SK-N-SH treated with all-trans-retinoic acid at 6 μM for 48 hours (cell line): ENCODE results near the gene RALGAPB.

ENCODE experiments used
- ATAC-seq: fragments of 200-7000 bp; cut with Tn5 transposase; 3 replicates; pipeline ENCODE4 v1.9.1; 2020; ENCODE audit warnings: mild to moderate bottlenecking, moderate library complexity
- ARNTL ChIP-seq: fragments of 450-650 bp; formaldehyde crosslinking; IDR thresholded peaks from 2 replicates; pipeline ENCODE4 v1.5.0; 2020; ENCODE audit warnings: low read depth, mild to moderate bottlenecking, moderate library complexity, borderline replicate concordance
- BACH2 ChIP-seq: fragments of 250-450 bp; sonication (Bioruptor Pico); IDR thresholded peaks from 2 replicates; pipeline ENCODE4 v1.9.0; 2021; ENCODE audit warnings: mild to moderate bottlenecking, borderline replicate concordance
- CSDC2 ChIP-seq: fragments of 250-450 bp; sonication (Bioruptor Pico); IDR thresholded peaks from 2 replicates; pipeline ENCODE4 v1.5.0; 2020; ENCODE audit warnings: mild to moderate bottlenecking, moderate library complexity
- GLIS3 ChIP-seq: fragments of 250-450 bp; sonication (Bioruptor Pico); IDR thresholded peaks from 2 replicates; pipeline ENCODE4 v1.5.0; 2020; ENCODE audit warnings: mild to moderate bottlenecking, moderate library complexity
- ISL1 ChIP-seq: fragments of 250-450 bp; sonication (Bioruptor Pico); IDR thresholded peaks from 2 replicates; pipeline ENCODE4 v2.1.2; 2022; ENCODE audit warnings: mild to moderate bottlenecking, moderate library complexity
- OSR1 ChIP-seq: fragments of 250-450 bp; sonication (Bioruptor Pico); IDR thresholded peaks from 2 replicates; pipeline ENCODE4 v1.8.0; 2022; ENCODE audit warnings: moderate library complexity, mild to moderate bottlenecking, inconsistent platforms
- PPARA ChIP-seq: fragments of 250-450 bp; sonication (Bioruptor Pico); IDR thresholded peaks from 2 replicates; pipeline ENCODE4 v1.5.0; 2020; ENCODE audit warnings: mild to moderate bottlenecking, borderline replicate concordance
- SNAI2 ChIP-seq: fragments of 250-450 bp; sonication (Bioruptor Pico); IDR thresholded peaks from 2 replicates; pipeline ENCODE4 v1.5.0; 2020; ENCODE audit warnings: mild to moderate bottlenecking, moderate library complexity
- TCF4 ChIP-seq: fragments of 250-450 bp; sonication (Bioruptor Pico); IDR thresholded peaks from 2 replicates; pipeline ENCODE4 v1.8.0; 2021; ENCODE audit warnings: mild to moderate bottlenecking, moderate library complexity, borderline replicate concordance
- TOX ChIP-seq: fragments of 250-450 bp; sonication (Bioruptor Pico); IDR thresholded peaks from 2 replicates; pipeline ENCODE4 v1.8.0; 2021; ENCODE audit warnings: mild to moderate bottlenecking, moderate library complexity, borderline replicate concordance
- ZC3H10 ChIP-seq: fragments of 250-450 bp; sonication (Bioruptor Pico); IDR thresholded peaks from 2 replicates; pipeline ENCODE4 v1.5.1; 2021; ENCODE audit warnings: mild to moderate bottlenecking, moderate library complexity
- ZFP3 ChIP-seq: fragments of 250-450 bp; sonication (Bioruptor Pico); IDR thresholded peaks from 2 replicates; pipeline ENCODE4 v1.5.0; 2020; ENCODE audit warnings: mild to moderate bottlenecking, moderate library complexity
- ZNF565 ChIP-seq: fragments of 450-650 bp; formaldehyde crosslinking; conservative IDR thresholded peaks from 2 replicates; pipeline ENCODE4 v1.5.0; 2020; ENCODE audit warnings: low read depth, mild to moderate bottlenecking, moderate library complexity
- TF ChIP-seq, protein P1 (sequence below): fragments of 250-450 bp; sonication (Bioruptor Pico); IDR thresholded peaks from 2 replicates; pipeline ENCODE4 v1.5.1; 2021; ENCODE audit warnings: mild to moderate bottlenecking, moderate library complexity
- TF ChIP-seq, protein P2 (sequence below): fragments of 250-450 bp; sonication (Bioruptor Pico); IDR thresholded peaks from 2 replicates; pipeline ENCODE4 v1.8.0; 2020; ENCODE audit warnings: mild to moderate bottlenecking, moderate library complexity, borderline replicate concordance
- TF ChIP-seq, protein P3 (sequence below): fragments of 250-450 bp; sonication (Bioruptor Pico); IDR thresholded peaks from 2 replicates; pipeline ENCODE4 v1.5.1; 2020; ENCODE audit warnings: low read depth, mild to moderate bottlenecking, moderate library complexity
- TF ChIP-seq, protein P4 (sequence below): fragments of 250-450 bp; sonication (Bioruptor Pico); IDR thresholded peaks from 2 replicates; pipeline ENCODE4 v1.8.0; 2021; ENCODE audit warnings: low read depth, mild to moderate bottlenecking, moderate library complexity, borderline replicate concordance
- TF ChIP-seq, protein P5 (sequence below): fragments of 250-450 bp; sonication (Bioruptor Pico); IDR thresholded peaks from 2 replicates; pipeline ENCODE4 v1.5.0; 2020; ENCODE audit warnings: mild to moderate bottlenecking, moderate library complexity

The RALGAPB gene

DNA sequence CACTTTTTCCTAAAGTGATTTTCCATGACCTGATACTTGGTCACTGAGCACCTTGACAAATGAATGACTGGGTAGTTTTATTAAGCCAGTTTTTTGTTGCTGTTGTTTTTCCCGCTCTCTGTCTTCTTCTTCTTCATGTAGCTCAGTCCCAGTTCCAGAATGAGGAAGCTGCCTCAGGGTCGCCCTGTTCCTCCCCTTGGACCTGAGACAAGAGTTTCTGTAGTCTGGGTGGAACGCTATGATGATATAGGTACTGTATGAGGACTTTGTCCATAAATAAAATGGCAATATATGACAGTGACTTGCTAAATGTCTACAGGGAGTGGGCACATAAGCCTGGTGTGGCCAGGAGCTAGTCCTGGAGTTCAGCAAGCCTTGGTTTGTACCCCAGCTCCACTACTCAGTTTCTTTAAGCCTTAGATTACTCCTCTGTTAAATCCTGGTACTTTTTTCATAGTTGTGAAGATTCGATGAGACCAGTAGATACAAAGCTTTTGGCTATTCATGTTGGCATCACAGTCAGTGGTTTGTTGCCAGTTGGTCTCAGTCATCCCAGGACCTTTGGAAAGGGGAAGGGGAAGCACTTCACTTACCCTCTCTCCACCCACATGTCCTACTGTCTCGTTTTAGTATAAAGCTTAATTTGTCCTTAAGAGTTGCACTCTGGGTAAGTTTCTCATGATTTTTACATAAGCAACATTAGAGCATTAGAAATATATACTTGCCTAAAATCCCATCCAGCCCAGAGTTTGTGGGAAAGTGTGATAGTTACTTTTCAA lies 97.3 kb downstream of the RALGAPB start:
- no peak for ATAC-seq
- TF ChIP-seq ARNTL (CRISPR knock-in tag) (no peak), SNAI2 (no peak), ISL1 (CRISPR knock-in tag) (no peak), TOX (CRISPR knock-in tag) (no peak), ZC3H10 (no peak), CSDC2 (no peak), ZFP3 (no peak), OSR1 (no peak), ZNF565 (CRISPR knock-in tag) (no peak), PPARA (no peak), BACH2 (CRISPR knock-in tag) (no peak), GLIS3 (CRISPR knock-in tag) (no peak)
- TF ChIP-seq, protein P1, sequence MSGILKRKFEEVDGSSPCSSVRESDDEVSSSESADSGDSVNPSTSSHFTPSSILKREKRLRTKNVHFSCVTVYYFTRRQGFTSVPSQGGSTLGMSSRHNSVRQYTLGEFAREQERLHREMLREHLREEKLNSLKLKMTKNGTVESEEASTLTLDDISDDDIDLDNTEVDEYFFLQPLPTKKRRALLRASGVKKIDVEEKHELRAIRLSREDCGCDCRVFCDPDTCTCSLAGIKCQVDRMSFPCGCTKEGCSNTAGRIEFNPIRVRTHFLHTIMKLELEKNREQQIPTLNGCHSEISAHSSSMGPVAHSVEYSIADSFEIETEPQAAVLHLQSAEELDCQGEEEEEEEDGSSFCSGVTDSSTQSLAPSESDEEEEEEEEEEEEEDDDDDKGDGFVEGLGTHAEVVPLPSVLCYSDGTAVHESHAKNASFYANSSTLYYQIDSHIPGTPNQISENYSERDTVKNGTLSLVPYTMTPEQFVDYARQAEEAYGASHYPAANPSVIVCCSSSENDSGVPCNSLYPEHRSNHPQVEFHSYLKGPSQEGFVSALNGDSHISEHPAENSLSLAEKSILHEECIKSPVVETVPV (CRISPR knock-in tag): no peak
- TF ChIP-seq, protein P2, sequence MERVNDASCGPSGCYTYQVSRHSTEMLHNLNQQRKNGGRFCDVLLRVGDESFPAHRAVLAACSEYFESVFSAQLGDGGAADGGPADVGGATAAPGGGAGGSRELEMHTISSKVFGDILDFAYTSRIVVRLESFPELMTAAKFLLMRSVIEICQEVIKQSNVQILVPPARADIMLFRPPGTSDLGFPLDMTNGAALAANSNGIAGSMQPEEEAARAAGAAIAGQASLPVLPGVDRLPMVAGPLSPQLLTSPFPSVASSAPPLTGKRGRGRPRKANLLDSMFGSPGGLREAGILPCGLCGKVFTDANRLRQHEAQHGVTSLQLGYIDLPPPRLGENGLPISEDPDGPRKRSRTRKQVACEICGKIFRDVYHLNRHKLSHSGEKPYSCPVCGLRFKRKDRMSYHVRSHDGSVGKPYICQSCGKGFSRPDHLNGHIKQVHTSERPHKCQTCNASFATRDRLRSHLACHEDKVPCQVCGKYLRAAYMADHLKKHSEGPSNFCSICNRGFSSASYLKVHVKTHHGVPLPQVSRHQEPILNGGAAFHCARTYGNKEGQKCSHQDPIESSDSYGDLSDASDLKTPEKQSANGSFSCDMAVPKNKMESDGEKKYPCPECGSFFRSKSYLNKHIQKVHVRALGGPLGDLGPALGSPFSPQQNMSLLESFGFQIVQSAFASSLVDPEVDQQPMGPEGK (CRISPR knock-in tag): no peak
- TF ChIP-seq, protein P3, sequence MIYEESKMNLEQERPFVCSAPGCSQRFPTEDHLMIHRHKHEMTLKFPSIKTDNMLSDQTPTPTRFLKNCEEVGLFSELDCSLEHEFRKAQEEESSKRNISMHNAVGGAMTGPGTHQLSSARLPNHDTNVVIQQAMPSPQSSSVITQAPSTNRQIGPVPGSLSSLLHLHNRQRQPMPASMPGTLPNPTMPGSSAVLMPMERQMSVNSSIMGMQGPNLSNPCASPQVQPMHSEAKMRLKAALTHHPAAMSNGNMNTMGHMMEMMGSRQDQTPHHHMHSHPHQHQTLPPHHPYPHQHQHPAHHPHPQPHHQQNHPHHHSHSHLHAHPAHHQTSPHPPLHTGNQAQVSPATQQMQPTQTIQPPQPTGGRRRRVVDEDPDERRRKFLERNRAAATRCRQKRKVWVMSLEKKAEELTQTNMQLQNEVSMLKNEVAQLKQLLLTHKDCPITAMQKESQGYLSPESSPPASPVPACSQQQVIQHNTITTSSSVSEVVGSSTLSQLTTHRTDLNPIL (CRISPR knock-in tag): no peak
- TF ChIP-seq, protein P4, sequence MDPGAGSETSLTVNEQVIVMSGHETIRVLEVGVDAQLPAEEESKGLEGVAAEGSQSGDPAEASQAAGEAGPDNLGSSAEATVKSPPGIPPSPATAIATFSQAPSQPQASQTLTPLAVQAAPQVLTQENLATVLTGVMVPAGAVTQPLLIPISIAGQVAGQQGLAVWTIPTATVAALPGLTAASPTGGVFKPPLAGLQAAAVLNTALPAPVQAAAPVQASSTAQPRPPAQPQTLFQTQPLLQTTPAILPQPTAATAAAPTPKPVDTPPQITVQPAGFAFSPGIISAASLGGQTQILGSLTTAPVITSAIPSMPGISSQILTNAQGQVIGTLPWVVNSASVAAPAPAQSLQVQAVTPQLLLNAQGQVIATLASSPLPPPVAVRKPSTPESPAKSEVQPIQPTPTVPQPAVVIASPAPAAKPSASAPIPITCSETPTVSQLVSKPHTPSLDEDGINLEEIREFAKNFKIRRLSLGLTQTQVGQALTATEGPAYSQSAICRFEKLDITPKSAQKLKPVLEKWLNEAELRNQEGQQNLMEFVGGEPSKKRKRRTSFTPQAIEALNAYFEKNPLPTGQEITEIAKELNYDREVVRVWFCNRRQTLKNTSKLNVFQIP (CRISPR knock-in tag): no peak
- TF ChIP-seq, protein P5, sequence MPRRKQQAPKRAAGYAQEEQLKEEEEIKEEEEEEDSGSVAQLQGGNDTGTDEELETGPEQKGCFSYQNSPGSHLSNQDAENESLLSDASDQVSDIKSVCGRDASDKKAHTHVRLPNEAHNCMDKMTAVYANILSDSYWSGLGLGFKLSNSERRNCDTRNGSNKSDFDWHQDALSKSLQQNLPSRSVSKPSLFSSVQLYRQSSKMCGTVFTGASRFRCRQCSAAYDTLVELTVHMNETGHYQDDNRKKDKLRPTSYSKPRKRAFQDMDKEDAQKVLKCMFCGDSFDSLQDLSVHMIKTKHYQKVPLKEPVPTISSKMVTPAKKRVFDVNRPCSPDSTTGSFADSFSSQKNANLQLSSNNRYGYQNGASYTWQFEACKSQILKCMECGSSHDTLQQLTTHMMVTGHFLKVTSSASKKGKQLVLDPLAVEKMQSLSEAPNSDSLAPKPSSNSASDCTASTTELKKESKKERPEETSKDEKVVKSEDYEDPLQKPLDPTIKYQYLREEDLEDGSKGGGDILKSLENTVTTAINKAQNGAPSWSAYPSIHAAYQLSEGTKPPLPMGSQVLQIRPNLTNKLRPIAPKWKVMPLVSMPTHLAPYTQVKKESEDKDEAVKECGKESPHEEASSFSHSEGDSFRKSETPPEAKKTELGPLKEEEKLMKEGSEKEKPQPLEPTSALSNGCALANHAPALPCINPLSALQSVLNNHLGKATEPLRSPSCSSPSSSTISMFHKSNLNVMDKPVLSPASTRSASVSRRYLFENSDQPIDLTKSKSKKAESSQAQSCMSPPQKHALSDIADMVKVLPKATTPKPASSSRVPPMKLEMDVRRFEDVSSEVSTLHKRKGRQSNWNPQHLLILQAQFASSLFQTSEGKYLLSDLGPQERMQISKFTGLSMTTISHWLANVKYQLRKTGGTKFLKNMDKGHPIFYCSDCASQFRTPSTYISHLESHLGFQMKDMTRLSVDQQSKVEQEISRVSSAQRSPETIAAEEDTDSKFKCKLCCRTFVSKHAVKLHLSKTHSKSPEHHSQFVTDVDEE (CRISPR knock-in tag): no peak

DNA sequence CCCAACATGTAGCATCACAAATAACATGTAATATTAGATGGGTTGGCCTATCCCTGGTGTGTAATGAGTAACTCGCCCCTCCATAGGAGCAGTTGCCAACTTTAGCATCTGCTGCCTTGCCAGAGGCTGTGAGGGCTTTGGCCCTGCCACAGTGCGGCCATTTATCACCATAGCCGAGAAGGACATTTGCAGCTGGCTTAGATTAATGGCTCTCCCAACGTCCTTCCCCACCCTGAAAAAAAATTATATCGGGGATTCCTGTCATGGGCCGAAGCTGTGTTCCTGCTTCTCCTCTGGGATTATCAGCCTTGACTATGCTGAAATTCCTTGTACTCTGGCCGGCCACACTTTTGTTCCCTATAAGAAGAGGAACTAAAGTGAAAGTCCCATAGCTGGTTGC lies 100.8 kb downstream of the RALGAPB start:
- TF ChIP-seq, protein P4 (CRISPR knock-in tag): no peak
- TF ChIP-seq TCF4 (CRISPR knock-in tag): 0 out of 2 replicates have a peak, but pooled peaks have one; percentile 12
- peak; percentile 22; the same call in 1 of the 3 replicates for ATAC-seq
